Ascending aorta (tissue), 2 donors: ENCODE results near the gene GLO1. TPM values are rescaled to one million over a fixed set of nuclear protein-coding genes. Genes with fewer than 3 reads are reported as not detected.

Experiments used
- DNase-seq, 2 donors: peaks; one replicate each; pipeline ENCODE4 v3.0.0-alpha.2; 2019; ENCODE audit warnings: low spot score in 2 of 2
- H3K27ac ChIP-seq, 2 donors: fragments of 200-600 bp; sonication (generic); one replicate each; pipeline ENCODE4 v1.5.1; 2016 to 2017; ENCODE audit warnings: mild to moderate bottlenecking in 1 of 2
- H3K27me3 ChIP-seq: fragments of 200-600 bp; sonication (generic); one replicate; pipeline ENCODE4 v1.5.1; 2017
- H3K36me3 ChIP-seq, 2 donors: fragments of 200-600 bp; sonication (generic); one replicate each; pipeline ENCODE4 v1.5.1; 2016
- H3K4me1 ChIP-seq, 2 donors: fragments of 200-600 bp; sonication (generic); one replicate each; pipeline ENCODE4 v1.5.1; 2016 to 2017; ENCODE audit warnings: mild to moderate bottlenecking in 1 of 2
- H3K4me3 ChIP-seq, 2 donors: fragments of 200-600 bp; sonication (generic); one replicate each; pipeline ENCODE4 v1.5.1; 2016 to 2017; ENCODE audit warnings: mild to moderate bottlenecking in 1 of 2
- H3K9me3 ChIP-seq, 2 donors: fragments of 200-600 bp; sonication (generic); one replicate each; pipeline ENCODE4 v1.5.1; 2016
- CTCF ChIP-seq, 3 experiments: fragments of 200-600 bp in 2 of 3; fragments of 450-650 bp in 1 of 3; sonication (generic) in 2 of 3; IDR thresholded peaks; one replicate each; pipeline ENCODE4 v1.5.1; 2016 to 2019; ENCODE audit warnings: antibody characterized with exemption in 3 of 3, mild to moderate bottlenecking in 1 of 3, moderate library complexity in 1 of 3
- intact Hi-C: fragments of 100-400 bp; cut with DNase I; formaldehyde crosslinking; loops from one replicate; pipeline ENCODE4 v1.15.1; 2023
- total RNA-seq: library from RNA; depleted of rRNA; stranded (reverse); fragments of >200 nt; gene quantifications from one replicate; pipeline ENCODE4 v1.1.0, GENCODE V29; 2016

Gene GLO1
- total RNA-seq, 1 donor from 2014 or later: 32.6 TPM

DNA sequence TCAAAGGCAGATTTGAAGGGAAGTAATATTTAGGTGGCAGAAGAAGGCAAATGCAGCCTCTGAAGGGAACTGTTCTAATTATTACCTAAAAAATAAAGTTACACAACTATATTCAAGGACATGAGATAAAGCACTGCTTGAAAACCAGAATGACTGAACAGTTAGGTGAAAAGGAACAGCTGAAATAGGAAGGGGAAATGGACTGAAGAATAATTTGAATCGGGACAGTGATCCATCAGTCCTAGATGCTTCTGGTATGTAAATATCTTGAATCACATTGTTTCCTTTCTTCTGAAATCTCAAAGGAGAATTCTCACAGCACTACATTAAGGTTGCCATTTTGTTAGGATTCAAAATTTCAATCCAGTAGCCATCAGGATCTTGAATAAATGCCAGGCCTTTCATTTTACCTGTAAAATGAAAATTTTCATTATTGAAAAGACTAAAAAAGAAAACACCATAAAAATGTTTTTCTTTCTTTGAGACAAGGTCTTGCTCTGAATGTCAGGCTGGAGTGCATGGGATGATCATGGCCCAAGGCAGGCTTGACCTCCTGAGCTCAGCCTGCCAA lies 25.9 kb downstream of the GLO1 start:
- intact Hi-C loops: no loop called here
- no peaks in the 10 kb centered on the region for H3K9me3 ChIP-seq
- no peaks in the 10 kb centered on the region for H3K4me1 ChIP-seq
- H3K27ac ChIP-seq: no peak overlapping the region
- no peak overlapping the region for H3K4me3 ChIP-seq
- peaks cover 28 to 37% of the 10 kb centered on the region in 2 donors for H3K36me3 ChIP-seq
- DNase-seq: no peak
- TF ChIP-seq CTCF (IDR thresholded peaks at IDR 0.05): no peak
- H3K27me3 ChIP-seq: no peaks in the 10 kb centered on the region

- peaks cover 28 to 31% of the 10 kb centered on the region in 2 donors for H3K36me3 ChIP-seq
- intact Hi-C loops: no loop called here
- no peaks in the 10 kb centered on the region for H3K4me1 ChIP-seq
- DNase-seq: no peak
- H3K27me3 ChIP-seq: no peaks in the 10 kb centered on the region
- H3K4me3 ChIP-seq: no peak overlapping the region
- no peak overlapping the region for H3K27ac ChIP-seq
- H3K9me3 ChIP-seq: no peaks in the 10 kb centered on the region
- TF ChIP-seq CTCF (IDR thresholded peaks at IDR 0.05): no peak
These were observed 26.5 kb downstream of the GLO1 start for GRCh38 chr6:38676236-38676973.

GRCh38 chr6:38673397-38674165 lies 29.4 kb downstream of the GLO1 start:
- no peaks in the 10 kb centered on the region for H3K9me3 ChIP-seq
- H3K36me3 ChIP-seq: peaks cover 17 to 23% of the 10 kb centered on the region in 2 donors
- H3K27ac ChIP-seq: no peak overlapping the region
- TF ChIP-seq CTCF (IDR thresholded peaks at IDR 0.05): no peak
- intact Hi-C loops: no loop called here
- no peaks in the 10 kb centered on the region for H3K27me3 ChIP-seq
- no peaks in the 10 kb centered on the region for H3K4me1 ChIP-seq
- no peak overlapping the region for H3K4me3 ChIP-seq
- no peak for DNase-seq

GRCh38 chr6:38671885-38672467 lies 31.0 kb downstream of the GLO1 start:
- Histone ChIP-seq H3K9me3 (no peaks in the 10 kb centered on the region), H3K27me3 (no peaks in the 10 kb centered on the region), H3K27ac (no peak overlapping the region), H3K4me3 (no peak overlapping the region), H3K4me1 (no peaks in the 10 kb centered on the region), H3K36me3 (peaks cover 7 to 12% of the 10 kb centered on the region in 2 donors)
- DNase-seq: no peak
- intact Hi-C loops: no loop called here
- peak; percentile 29 to 60 (median 58) for TF ChIP-seq CTCF (IDR thresholded peaks at IDR 0.05)

DNA sequence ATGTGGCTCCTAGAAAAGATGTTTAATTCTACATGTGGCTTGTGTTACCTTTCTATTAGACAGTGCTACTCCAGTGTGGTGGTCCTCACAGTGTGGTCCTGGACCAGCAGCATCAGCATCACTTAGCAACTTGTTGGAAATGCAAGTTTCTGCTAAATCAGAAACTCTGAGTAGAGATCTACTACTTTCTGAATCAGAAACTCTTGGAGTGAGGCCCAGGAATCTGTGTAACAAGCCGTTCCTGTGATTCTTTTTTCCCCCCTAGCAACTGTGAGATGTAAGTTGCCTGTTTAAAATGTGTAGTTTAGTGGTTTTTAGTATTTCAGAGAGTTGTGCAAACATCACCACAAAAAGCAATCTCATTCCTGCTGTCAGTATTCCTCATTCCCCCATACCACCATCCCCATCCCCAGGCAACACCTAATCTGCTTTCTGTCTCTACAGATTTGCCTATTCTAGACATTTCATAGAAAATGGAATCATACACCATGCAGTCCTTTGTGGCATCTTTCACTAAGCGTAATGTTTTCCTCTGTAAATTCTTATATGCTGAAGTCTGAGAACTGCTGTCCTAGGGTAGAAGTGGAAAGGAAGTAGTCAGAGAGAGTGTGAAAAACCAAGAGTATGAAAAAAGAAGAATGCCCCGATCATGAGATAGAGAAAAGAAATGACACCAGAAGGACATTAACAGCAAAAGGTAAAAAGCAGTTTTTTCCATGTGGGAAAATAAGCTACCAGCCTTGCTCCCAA lies 44.4 kb downstream of the GLO1 start:
- H3K4me3 ChIP-seq: no peak overlapping the region
- H3K9me3 ChIP-seq: no peaks in the 10 kb centered on the region
- peaks cover 0 to 2% of the 10 kb centered on the region in 2 donors for H3K36me3 ChIP-seq
- H3K4me1 ChIP-seq: no peaks in the 10 kb centered on the region
- H3K27me3 ChIP-seq: no peaks in the 10 kb centered on the region
- no peak for TF ChIP-seq CTCF (IDR thresholded peaks at IDR 0.05)
- DNase-seq: no peak
- intact Hi-C loops: no loop called here
- H3K27ac ChIP-seq: no peak overlapping the region
